Measurements from ENCODE around the gene NXPH2.

DNA sequence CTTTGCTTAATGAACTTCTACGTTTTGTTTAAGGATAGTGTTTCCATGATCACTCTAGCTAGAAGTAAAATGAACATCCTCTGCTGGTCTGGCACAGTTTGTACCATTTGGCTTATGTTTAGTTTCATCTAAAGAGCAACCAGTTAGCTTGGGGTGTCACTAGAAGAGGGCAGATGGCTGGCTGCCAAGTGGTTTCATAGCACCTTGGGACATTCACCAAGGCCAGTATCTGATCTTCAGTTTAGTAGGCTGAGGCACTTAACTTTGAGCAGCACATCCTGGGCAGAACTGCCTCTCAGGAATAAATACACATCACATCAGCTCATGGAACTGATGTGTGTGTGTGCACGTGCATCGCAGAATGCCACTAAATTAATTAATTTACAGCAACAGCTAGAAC, 68.4 kb downstream of the NXPH2 start:
- TF ChIP-seq, protein P1, sequence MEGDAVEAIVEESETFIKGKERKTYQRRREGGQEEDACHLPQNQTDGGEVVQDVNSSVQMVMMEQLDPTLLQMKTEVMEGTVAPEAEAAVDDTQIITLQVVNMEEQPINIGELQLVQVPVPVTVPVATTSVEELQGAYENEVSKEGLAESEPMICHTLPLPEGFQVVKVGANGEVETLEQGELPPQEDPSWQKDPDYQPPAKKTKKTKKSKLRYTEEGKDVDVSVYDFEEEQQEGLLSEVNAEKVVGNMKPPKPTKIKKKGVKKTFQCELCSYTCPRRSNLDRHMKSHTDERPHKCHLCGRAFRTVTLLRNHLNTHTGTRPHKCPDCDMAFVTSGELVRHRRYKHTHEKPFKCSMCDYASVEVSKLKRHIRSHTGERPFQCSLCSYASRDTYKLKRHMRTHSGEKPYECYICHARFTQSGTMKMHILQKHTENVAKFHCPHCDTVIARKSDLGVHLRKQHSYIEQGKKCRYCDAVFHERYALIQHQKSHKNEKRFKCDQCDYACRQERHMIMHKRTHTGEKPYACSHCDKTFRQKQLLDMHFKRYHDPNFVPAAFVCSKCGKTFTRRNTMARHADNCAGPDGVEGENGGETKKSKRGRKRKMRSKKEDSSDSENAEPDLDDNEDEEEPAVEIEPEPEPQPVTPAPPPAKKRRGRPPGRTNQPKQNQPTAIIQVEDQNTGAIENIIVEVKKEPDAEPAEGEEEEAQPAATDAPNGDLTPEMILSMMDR (IDR thresholded peaks at IDR 0.05), result no peak
- TF ChIP-seq POLR2AphosphoS5 (IDR thresholded peaks at IDR 0.05), result no peak
- no peak for TF ChIP-seq POLR2A (IDR thresholded peaks at IDR 0.05; ENCODE audit: low read depth)

All from esophagus muscularis mucosa (tissue), 3 donors.